ENCODE results near the gene ATXN7L1.

ATXN7L1 gene

GRCh38 chr7:105830405-105831301 is 45.7 kb downstream of the ATXN7L1 start:
- no peaks in the 10 kb centered on the region for H3K27me3 ChIP-seq (ENCODE audit: control insufficient read depth, insufficient read depth, low read length)
- no peaks in the 10 kb centered on the region for H3K36me3 ChIP-seq (ENCODE audit: control insufficient read depth, insufficient read depth, low read length)
- H3K9ac ChIP-seq (ENCODE audit: low read length): no peak overlapping the region
- H3K4me1 ChIP-seq (ENCODE audit: control insufficient read depth, insufficient read depth, low read length): peaks cover 24% of the 10 kb centered on the region
- no peaks in the 10 kb centered on the region for H3K9me3 ChIP-seq (ENCODE audit: control insufficient read depth, low read length)
- no peak overlapping the region for H3K4me3 ChIP-seq (ENCODE audit: low read length)

DNA sequence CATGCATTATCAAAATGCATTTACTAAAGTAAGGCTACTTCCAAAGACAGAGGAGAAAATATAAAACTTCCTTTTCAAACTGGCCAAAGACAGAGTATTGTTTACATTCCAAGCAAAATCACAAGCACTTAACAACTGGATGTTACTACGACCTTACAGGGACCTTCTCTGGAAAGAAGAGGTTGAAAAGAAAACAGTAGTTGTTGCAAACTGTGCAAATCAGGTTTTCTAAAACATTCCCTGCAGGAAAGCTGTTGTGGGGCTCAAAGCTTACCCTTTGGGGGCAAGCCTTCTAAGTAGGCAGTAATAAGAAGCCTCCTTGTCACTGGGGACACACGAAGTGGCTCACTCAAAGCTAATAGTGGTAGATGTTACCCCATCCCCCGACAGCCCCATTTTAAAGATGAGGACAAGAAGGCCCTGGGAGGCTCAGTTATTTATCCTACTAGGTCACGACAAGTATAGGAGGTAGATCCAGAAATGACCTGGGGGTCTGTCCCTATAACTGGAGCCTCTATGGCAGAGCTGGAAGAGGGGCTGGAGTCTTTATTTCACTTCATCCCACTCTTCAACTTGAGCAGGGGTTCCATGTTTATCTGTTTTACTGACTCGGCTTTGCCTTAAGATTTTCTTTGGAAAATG is 46.6 kb downstream of the ATXN7L1 start:
- no peaks in the 10 kb centered on the region for H3K27me3 ChIP-seq (ENCODE audit: control insufficient read depth, insufficient read depth, low read length)
- no peaks in the 10 kb centered on the region for H3K9me3 ChIP-seq (ENCODE audit: control insufficient read depth, low read length)
- H3K36me3 ChIP-seq (ENCODE audit: control insufficient read depth, insufficient read depth, low read length): no peaks in the 10 kb centered on the region
- no peak overlapping the region for H3K4me3 ChIP-seq (ENCODE audit: low read length)
- H3K4me1 ChIP-seq (ENCODE audit: control insufficient read depth, insufficient read depth, low read length): peaks cover 24% of the 10 kb centered on the region
- no peak overlapping the region for H3K9ac ChIP-seq (ENCODE audit: low read length)

DNA sequence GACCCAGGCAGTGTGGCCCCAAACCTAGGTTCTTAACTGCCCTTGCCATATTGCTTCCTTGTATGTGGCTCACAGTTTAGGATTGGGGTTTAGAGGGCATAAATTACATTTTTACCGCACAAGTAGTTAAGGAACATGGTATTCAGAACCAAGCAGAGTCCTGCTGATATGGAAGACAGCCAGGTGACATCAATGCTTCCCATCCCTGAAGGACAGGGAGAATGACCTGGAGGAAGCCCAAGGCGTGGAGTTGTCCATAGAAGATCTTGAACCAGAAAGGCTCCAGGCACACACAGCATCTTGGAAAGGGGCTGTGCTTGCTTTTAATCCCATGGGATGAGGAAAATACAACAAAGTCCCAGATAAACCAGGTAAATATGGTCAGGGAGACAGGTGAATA is 48.3 kb downstream of the ATXN7L1 start:
- Histone ChIP-seq H3K4me1 (ENCODE audit: control insufficient read depth, insufficient read depth, low read length) (peaks cover 24% of the 10 kb centered on the region), H3K27me3 (ENCODE audit: control insufficient read depth, insufficient read depth, low read length) (no peaks in the 10 kb centered on the region), H3K9me3 (ENCODE audit: control insufficient read depth, low read length) (no peaks in the 10 kb centered on the region), H3K36me3 (ENCODE audit: control insufficient read depth, insufficient read depth, low read length) (no peaks in the 10 kb centered on the region), H3K4me3 (ENCODE audit: low read length) (no peak overlapping the region), H3K9ac (ENCODE audit: low read length) (no peak overlapping the region)

DNA sequence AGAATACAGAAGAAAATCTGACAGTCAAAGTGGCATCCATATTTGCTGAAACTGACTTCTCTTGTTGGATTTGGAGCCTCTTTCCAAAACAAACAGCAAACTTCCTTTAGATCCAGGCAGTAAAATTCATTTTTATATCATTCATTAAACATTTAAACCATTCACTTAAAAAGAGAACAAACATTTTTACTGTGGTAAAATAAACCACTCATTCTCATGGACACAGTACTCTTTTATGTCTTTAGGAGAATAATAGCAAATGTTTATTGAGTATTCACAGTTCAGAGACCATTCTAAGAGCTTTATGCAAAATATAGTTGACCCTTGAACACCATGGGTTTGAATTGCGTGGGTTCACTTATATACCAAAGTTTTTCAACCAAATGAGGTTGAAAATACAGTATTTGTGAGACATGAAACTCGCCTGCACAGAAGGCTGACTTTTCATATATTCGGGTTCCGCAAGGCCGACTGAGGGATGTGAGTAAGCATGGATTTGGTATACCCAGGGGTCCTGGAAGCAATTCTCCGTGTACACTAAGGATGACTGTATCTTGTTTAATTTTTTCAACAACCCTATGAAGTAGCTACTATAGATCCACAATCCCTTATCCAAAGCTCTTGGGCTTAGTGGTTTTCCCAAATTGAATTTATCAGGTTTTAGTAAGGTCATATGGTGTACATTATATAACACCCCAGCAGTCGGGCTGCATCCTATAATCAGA is 49.1 kb downstream of the ATXN7L1 start:
- H3K4me1 ChIP-seq (ENCODE audit: control insufficient read depth, insufficient read depth, low read length): peaks cover 24% of the 10 kb centered on the region
- H3K27me3 ChIP-seq (ENCODE audit: control insufficient read depth, insufficient read depth, low read length): no peaks in the 10 kb centered on the region
- no peak overlapping the region for H3K9ac ChIP-seq (ENCODE audit: low read length)
- no peaks in the 10 kb centered on the region for H3K9me3 ChIP-seq (ENCODE audit: control insufficient read depth, low read length)
- H3K36me3 ChIP-seq (ENCODE audit: control insufficient read depth, insufficient read depth, low read length): no peaks in the 10 kb centered on the region
- H3K4me3 ChIP-seq (ENCODE audit: low read length): no peak overlapping the region

DNA sequence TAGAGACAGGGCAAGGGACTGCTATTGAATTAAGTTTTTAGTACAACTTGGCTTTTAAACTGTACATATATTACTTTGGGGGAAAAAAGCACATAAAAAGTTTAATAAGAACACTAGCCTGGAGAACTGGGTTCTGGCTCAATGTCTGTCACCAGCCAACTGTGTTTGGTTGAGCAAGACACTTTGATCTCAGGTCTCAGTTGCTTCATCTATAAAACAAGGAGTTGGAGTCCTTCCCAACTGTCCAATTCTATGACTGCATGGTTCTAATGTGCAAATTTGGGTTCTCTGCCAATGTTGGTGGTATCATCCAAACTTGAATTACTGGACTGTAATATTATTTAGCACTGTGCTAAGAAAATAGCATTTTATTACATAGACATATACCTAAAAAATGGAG is 50.3 kb downstream of the ATXN7L1 start:
- Histone ChIP-seq H3K4me1 (ENCODE audit: control insufficient read depth, insufficient read depth, low read length) (peaks cover 23% of the 10 kb centered on the region), H3K27me3 (ENCODE audit: control insufficient read depth, insufficient read depth, low read length) (no peaks in the 10 kb centered on the region), H3K36me3 (ENCODE audit: control insufficient read depth, insufficient read depth, low read length) (no peaks in the 10 kb centered on the region), H3K4me3 (ENCODE audit: low read length) (no peak overlapping the region), H3K9me3 (ENCODE audit: control insufficient read depth, low read length) (no peaks in the 10 kb centered on the region), H3K9ac (ENCODE audit: low read length) (no peak overlapping the region)

- H3K36me3 ChIP-seq (ENCODE audit: control insufficient read depth, insufficient read depth, low read length): no peaks in the 10 kb centered on the region
- H3K4me3 ChIP-seq (ENCODE audit: low read length): no peak overlapping the region
- H3K9me3 ChIP-seq (ENCODE audit: control insufficient read depth, low read length): no peaks in the 10 kb centered on the region
- H3K27me3 ChIP-seq (ENCODE audit: control insufficient read depth, insufficient read depth, low read length): no peaks in the 10 kb centered on the region
- peaks cover 16% of the 10 kb centered on the region for H3K4me1 ChIP-seq (ENCODE audit: control insufficient read depth, insufficient read depth, low read length)
- H3K9ac ChIP-seq (ENCODE audit: low read length): no peak overlapping the region
These were observed 51.0 kb downstream of the ATXN7L1 start for GRCh38 chr7:105825371-105825770.

DNA sequence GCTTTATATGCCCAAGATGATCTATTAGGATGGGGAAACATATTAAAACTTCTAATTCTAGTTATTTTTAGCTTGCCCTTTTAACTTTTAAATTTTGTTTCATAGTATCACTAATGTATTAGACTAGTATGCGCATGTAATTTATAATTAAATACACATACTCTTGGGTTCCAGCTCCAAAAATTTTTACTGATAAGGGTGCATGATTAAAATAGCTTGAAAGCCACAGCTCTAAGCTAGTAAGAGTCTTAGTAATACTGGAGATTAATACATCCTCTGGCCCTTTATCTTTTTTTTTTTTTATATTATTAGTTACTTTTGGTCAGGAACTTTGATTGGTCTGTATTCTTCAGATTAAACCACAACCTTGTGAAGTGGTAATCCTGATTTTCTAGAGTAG is 53.6 kb downstream of the ATXN7L1 start:
- no peaks in the 10 kb centered on the region for H3K9me3 ChIP-seq (ENCODE audit: control insufficient read depth, low read length)
- H3K4me3 ChIP-seq (ENCODE audit: low read length): no peak overlapping the region
- no peaks in the 10 kb centered on the region for H3K4me1 ChIP-seq (ENCODE audit: control insufficient read depth, insufficient read depth, low read length)
- no peaks in the 10 kb centered on the region for H3K27me3 ChIP-seq (ENCODE audit: control insufficient read depth, insufficient read depth, low read length)
- H3K36me3 ChIP-seq (ENCODE audit: control insufficient read depth, insufficient read depth, low read length): no peaks in the 10 kb centered on the region
- H3K9ac ChIP-seq (ENCODE audit: low read length): no peak overlapping the region

DNA sequence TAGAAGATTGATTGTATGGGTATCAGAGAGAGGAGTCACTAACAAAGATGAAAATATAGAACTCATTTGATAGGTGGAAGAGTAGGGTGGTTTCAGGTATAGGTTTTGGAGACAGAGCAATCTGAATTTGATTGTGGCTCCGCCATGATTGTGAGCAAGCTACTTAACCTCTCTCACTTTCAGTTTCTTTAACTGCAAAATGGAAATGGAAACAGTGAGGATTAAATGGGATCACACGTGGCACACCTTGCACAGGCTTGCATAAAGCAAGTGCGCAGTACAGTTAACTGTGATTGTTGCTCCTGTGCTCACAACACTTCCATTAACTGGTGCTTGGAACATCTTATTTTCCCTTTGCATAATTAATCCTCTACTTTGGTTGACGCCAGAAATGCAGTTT is 54.9 kb downstream of the ATXN7L1 start:
- Histone ChIP-seq H3K36me3 (ENCODE audit: control insufficient read depth, insufficient read depth, low read length) (no peaks in the 10 kb centered on the region), H3K4me3 (ENCODE audit: low read length) (no peak overlapping the region), H3K9me3 (ENCODE audit: control insufficient read depth, low read length) (no peaks in the 10 kb centered on the region), H3K27me3 (ENCODE audit: control insufficient read depth, insufficient read depth, low read length) (no peaks in the 10 kb centered on the region), H3K4me1 (ENCODE audit: control insufficient read depth, insufficient read depth, low read length) (no peaks in the 10 kb centered on the region), H3K9ac (ENCODE audit: low read length) (no peak overlapping the region)

- no peaks in the 10 kb centered on the region for H3K4me1 ChIP-seq (ENCODE audit: control insufficient read depth, insufficient read depth, low read length)
- H3K9ac ChIP-seq (ENCODE audit: low read length): no peak overlapping the region
- no peak overlapping the region for H3K4me3 ChIP-seq (ENCODE audit: low read length)
- H3K9me3 ChIP-seq (ENCODE audit: control insufficient read depth, low read length): no peaks in the 10 kb centered on the region
- H3K36me3 ChIP-seq (ENCODE audit: control insufficient read depth, insufficient read depth, low read length): no peaks in the 10 kb centered on the region
- H3K27me3 ChIP-seq (ENCODE audit: control insufficient read depth, insufficient read depth, low read length): no peaks in the 10 kb centered on the region
These were observed 55.9 kb downstream of the ATXN7L1 start for GRCh38 chr7:105820363-105821066.

DNA sequence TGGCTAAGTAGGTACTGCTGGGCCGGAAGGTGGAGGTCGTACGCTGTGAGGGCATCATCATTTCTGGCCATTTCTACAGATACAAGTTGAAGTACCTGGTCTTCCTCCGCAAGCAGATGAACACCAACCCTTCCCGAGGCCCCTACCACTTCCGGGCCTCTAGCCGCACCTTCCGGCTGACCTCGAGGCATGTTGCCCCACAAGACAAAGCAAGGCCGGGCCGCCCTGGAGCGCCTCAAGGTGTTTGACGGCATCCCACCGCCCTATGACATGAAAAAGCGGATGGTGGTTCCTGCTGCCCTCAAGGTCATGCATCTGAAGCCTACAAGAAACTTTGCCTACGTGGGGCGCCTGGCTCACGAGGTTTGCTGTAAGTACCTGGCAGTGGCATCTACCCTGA is 56.8 kb downstream of the ATXN7L1 start:
- Histone ChIP-seq H3K9ac (ENCODE audit: low read length) (no peak overlapping the region), H3K4me3 (ENCODE audit: low read length) (no peak overlapping the region), H3K9me3 (ENCODE audit: control insufficient read depth, low read length) (no peaks in the 10 kb centered on the region), H3K36me3 (ENCODE audit: control insufficient read depth, insufficient read depth, low read length) (no peaks in the 10 kb centered on the region), H3K4me1 (ENCODE audit: control insufficient read depth, insufficient read depth, low read length) (no peaks in the 10 kb centered on the region), H3K27me3 (ENCODE audit: control insufficient read depth, insufficient read depth, low read length) (no peaks in the 10 kb centered on the region)

DNA sequence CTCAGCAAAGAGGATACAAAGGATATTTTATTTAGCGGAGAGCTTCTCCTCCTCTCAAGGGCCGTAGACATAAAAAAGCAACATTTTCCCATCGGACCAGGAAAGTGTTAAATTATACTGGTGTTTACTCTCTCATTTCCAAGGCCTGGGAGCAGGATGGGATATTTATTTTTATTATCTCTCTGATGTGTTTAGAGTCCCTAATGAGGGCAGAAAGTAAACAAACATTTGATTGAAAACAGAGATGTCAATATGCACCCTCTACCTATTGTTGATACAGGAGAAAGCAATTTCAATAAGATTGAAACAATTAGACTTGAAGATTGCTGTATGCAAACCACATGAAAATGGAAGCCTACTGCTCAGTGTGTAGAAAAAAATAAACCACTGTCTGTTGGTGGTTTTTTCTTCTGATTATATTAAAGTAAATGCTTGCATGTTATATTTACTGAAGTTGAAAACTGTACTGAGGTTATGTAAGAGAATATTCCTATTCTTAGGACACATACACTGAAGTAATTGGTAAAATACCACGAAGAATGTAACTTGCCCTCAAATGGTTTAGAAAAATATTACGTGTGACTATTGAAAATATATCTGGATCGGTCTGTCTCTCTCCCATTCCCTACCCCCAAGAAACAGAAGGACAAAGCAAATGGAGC is 59.3 kb downstream of the ATXN7L1 start:
- H3K9me3 ChIP-seq (ENCODE audit: control insufficient read depth, low read length): no peaks in the 10 kb centered on the region

More for the DNA sequence above, 59.3 kb downstream of the ATXN7L1 start:
- Histone ChIP-seq H3K4me3 (ENCODE audit: low read length) (no peak overlapping the region), H3K9ac (ENCODE audit: low read length) (no peak overlapping the region), H3K36me3 (ENCODE audit: control insufficient read depth, insufficient read depth, low read length) (no peaks in the 10 kb centered on the region), H3K4me1 (ENCODE audit: control insufficient read depth, insufficient read depth, low read length) (no peaks in the 10 kb centered on the region), H3K27me3 (ENCODE audit: control insufficient read depth, insufficient read depth, low read length) (no peaks in the 10 kb centered on the region)
